OCI-LY7 (cell line): ENCODE results near the gene ERVMER34-1. TPM values are rescaled to one million over a fixed set of nuclear protein-coding genes. Genes with fewer than 3 reads are reported as not detected.

Experiments used
- BruUV-seq: library from RNA; stranded (reverse); fragments of 400-500 nt; replicated peaks from 2 replicates; lab custom pipeline; 2021; lab: Mats Ljungman, UMichigan
- CTCF ChIA-PET: fragments of 300-600 bp; sonication (Branson Sonifier 250); formaldehyde crosslinking; loops from one replicate; lab custom pipeline; 2022; ENCODE audit warnings: antibody characterized with exemption; ENCODE audit not compliant: unreplicated experiment; lab: Charles Lee
- POLR2A ChIA-PET: fragments of 300-600 bp; sonication (Branson Sonifier 250); formaldehyde crosslinking; loops from one replicate; lab custom pipeline; 2022; ENCODE audit warnings: antibody characterized with exemption; lab: Charles Lee
- DNase-seq: peaks from one replicate; pipeline ENCODE4 v3.0.0-alpha.2; 2015; ENCODE audit warnings: low spot score
- H2AFZ ChIP-seq: fragments of 200-600 bp; sonication (generic), shearing (Covaris generic); 2 replicates; pipeline ENCODE4 v1.6.1; 2014; ENCODE audit warnings: mild to moderate bottlenecking, antibody characterized with exemption, low read length, moderate library complexity
- H3K27ac ChIP-seq: fragments of 200-600 bp; sonication (generic); 2 replicates; pipeline ENCODE4 v1.5.1; 2014; ENCODE audit warnings: mixed run types, low read depth, mild to moderate bottlenecking, moderate library complexity, low read length, inconsistent platforms; ENCODE audit not compliant: poor library complexity, severe bottlenecking
- H3K36me3 ChIP-seq: fragments of 200-600 bp; sonication (generic); 2 replicates; pipeline ENCODE4 v1.6.1; 2014; ENCODE audit warnings: mild to moderate bottlenecking, antibody characterized with exemption, low read length, moderate library complexity, mixed read lengths; ENCODE audit not compliant: insufficient read depth
- H3K4me1 ChIP-seq: fragments of 200-600 bp; sonication (generic); 2 replicates; pipeline ENCODE4 v1.5.1; 2014; ENCODE audit warnings: mild to moderate bottlenecking, low read length; ENCODE audit not compliant: insufficient read depth, poor library complexity, severe bottlenecking
- H3K4me2 ChIP-seq: fragments of 200-600 bp; sonication (generic); 2 replicates; pipeline ENCODE4 v1.6.1; 2014; ENCODE audit warnings: mild to moderate bottlenecking, low read length
- H3K4me3 ChIP-seq: fragments of 200-600 bp; sonication (generic); 2 replicates; pipeline ENCODE4 v1.5.1; 2014; ENCODE audit warnings: mild to moderate bottlenecking, low read depth, low read length; ENCODE audit not compliant: poor library complexity, severe bottlenecking
- H3K79me2 ChIP-seq: fragments of 200-600 bp; sonication (generic); 2 replicates; pipeline ENCODE4 v1.6.1; 2016; ENCODE audit warnings: low read depth, mild to moderate bottlenecking, low read length, moderate library complexity, mixed read lengths; ENCODE audit not compliant: insufficient read depth
- H3K9me2 ChIP-seq: fragments of 200-600 bp; sonication (generic); 2 replicates; pipeline ENCODE4 v1.6.1; 2016; ENCODE audit warnings: mild to moderate bottlenecking, low read length, mixed read lengths; ENCODE audit not compliant: insufficient read depth
- H3K9me3 ChIP-seq: fragments of 200-600 bp; sonication (generic); 2 replicates; pipeline ENCODE4 v1.6.1; 2014; ENCODE audit warnings: mild to moderate bottlenecking, mixed run types, low read length, mixed read lengths
- H4K20me1 ChIP-seq: fragments of 200-600 bp; sonication (generic); 2 replicates; pipeline ENCODE4 v1.6.1; 2014; ENCODE audit warnings: mild to moderate bottlenecking, antibody characterized with exemption, low read length, moderate library complexity, mixed read lengths; ENCODE audit not compliant: insufficient read depth
- EZH2phosphoT487 ChIP-seq: fragments of 200-600 bp; sonication (generic); IDR thresholded peaks from 2 replicates; pipeline ENCODE4 v1.6.1; 2018; ENCODE audit warnings: low read depth, borderline replicate concordance, mild to moderate bottlenecking, mixed run types, antibody characterized with exemption, low read length, moderate library complexity, mixed read lengths
- intact Hi-C: fragments of 100-400 bp; cut with micrococcal nuclease; formaldehyde crosslinking; loops from one replicate; pipeline ENCODE4 v1.10.0; 2022; ENCODE audit not compliant: unreplicated experiment
- total RNA-seq, 2 experiments: library from RNA; depleted of rRNA in 1 of 2; stranded (reverse); fragments of >200 nt in 1 of 2; shearing (Covaris generic) in 1 of 2; gene quantifications; 2 replicates each; pipeline ENCODE4 v1.2.3, GENCODE V29; 2014 to 2022
- TF ChIP-seq, protein P1 (sequence below): fragments of 200-600 bp; sonication (generic); conservative IDR thresholded peaks from 2 replicates; pipeline ENCODE4 v1.5.1; 2014; ENCODE audit warnings: mild to moderate bottlenecking, antibody characterized with exemption, low read length, moderate library complexity, mixed read lengths

Gene ERVMER34-1
- total RNA-seq, 2 experiments from 2014 or later: not detected

DNA sequence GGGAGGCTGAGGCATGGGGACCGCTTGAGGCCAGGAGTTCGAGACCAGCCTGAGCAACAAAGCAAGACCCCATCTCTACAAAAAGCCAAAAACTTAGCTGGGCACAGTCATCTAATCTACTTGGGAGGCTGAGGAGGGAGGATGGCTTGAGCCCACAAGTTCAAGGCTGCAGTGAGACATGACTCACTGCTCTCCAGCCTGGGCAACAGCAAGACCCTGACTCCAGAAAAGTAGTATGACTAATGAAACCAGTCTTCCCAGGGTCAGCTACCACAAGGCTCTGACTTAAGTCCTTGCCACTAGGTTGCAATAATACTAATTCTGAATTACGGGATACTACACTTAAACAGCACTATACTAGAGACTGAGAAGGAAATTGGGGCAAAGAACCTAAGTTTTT is 33.1 kb downstream of the ERVMER34-1 start:
- no peaks in the 10 kb centered on the region for H3K9me3 ChIP-seq
- no peak for DNase-seq
- intact Hi-C loops: loop anchor here (10.0 kb wide), 2 partner anchors 647 to 1027 kb away; partner anchors contain the start of gene SCFD2
- CTCF ChIA-PET: interaction anchor here (0.6 kb wide), 1 partner anchor 12 kb away, joined by 3 read pairs; no protein-coding TSS in a partner anchor
- H3K36me3 ChIP-seq: peaks cover 78% of the 10 kb centered on the region
- POLR2A ChIA-PET: interaction anchor here (0.6 to 0.9 kb wide), 3 partner anchors 9 to 278 kb away, joined by 3 to 4 read pairs (median 3); no protein-coding TSS in a partner anchor
- no TSS peak for BruUV-seq
- no peak for TF ChIP-seq EZH2phosphoT487
- TF ChIP-seq, protein P1, sequence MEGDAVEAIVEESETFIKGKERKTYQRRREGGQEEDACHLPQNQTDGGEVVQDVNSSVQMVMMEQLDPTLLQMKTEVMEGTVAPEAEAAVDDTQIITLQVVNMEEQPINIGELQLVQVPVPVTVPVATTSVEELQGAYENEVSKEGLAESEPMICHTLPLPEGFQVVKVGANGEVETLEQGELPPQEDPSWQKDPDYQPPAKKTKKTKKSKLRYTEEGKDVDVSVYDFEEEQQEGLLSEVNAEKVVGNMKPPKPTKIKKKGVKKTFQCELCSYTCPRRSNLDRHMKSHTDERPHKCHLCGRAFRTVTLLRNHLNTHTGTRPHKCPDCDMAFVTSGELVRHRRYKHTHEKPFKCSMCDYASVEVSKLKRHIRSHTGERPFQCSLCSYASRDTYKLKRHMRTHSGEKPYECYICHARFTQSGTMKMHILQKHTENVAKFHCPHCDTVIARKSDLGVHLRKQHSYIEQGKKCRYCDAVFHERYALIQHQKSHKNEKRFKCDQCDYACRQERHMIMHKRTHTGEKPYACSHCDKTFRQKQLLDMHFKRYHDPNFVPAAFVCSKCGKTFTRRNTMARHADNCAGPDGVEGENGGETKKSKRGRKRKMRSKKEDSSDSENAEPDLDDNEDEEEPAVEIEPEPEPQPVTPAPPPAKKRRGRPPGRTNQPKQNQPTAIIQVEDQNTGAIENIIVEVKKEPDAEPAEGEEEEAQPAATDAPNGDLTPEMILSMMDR: no peak
- no peaks in the 10 kb centered on the region for H4K20me1 ChIP-seq
- no peak overlapping the region for H2AFZ ChIP-seq
- no peak overlapping the region for H3K4me3 ChIP-seq
- peaks cover 44% of the 10 kb centered on the region for H3K4me1 ChIP-seq
- peak overlapping the region; percentile 16 for H3K27ac ChIP-seq
- no peak overlapping the region for H3K4me2 ChIP-seq
- no peaks in the 10 kb centered on the region for H3K9me2 ChIP-seq
- H3K79me2 ChIP-seq: peaks cover 29% of the 10 kb centered on the region; the same call in 1 of the 2 replicates

DNA sequence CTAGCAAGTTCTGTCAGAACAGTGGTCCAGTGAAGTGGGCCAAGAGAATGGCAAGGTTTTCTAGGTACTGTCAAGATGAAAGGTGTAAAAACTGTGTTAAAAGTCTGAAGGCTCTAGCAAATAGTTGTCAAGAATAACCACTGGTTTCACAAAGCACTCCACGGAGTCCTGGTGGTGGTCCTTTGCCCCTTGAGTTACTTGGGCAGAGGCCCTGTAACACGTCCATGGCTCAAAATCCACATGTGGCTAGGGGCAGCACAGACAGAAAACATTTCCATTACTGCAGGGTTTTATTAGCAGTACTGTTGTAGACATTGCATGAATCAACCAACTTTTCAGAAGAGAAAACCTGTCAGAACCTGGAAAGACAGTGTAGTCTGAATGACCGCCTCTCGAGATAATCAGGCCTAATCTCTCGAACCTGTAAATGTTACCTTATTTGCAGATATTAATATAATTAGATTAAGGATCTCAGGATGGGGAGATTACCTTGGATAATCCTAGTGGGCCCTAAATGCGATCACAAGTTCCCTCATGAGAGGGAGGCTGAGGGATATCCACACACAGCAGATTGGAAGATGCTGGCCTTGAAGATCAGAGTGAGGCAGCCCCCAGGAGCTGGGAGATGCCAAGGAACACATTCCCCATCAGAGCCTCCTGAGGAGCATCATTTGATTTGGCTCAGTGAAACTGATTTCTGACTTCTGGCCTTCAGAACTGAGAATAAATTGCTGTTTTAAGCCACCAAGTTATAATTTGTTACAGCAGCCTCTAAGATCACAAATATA is 34.7 kb downstream of the ERVMER34-1 start:
- intact Hi-C loops: loop anchor here (10.0 kb wide), 2 partner anchors 648 to 1028 kb away; partner anchors contain the start of gene SCFD2

More for the DNA sequence above, 34.7 kb downstream of the ERVMER34-1 start:
- Histone ChIP-seq H3K79me2 (peaks cover 37% of the 10 kb centered on the region), H3K9me2 (no peaks in the 10 kb centered on the region), H3K4me3 (no peak overlapping the region), H2AFZ (no peak overlapping the region), H3K4me1 (peaks cover 39% of the 10 kb centered on the region), H3K4me2 (peak overlapping the region; percentile 95; the same call in 1 of the 2 replicates), H3K9me3 (no peaks in the 10 kb centered on the region), H3K27ac (peak overlapping the region; percentile 78), H3K36me3 (peaks cover 86% of the 10 kb centered on the region), H4K20me1 (no peaks in the 10 kb centered on the region)
- BruUV-seq: no TSS peak
- TF ChIP-seq EZH2phosphoT487: no peak
- TF ChIP-seq, protein P1: no peak
- CTCF ChIA-PET: no interaction called here
- no peak for DNase-seq
- POLR2A ChIA-PET: no interaction called here
